Activated gamma-delta T cell (primary cell): ENCODE data around the gene RPL4.

Experiments used
- DNase-seq: peaks from one replicate; lab custom pipeline; 2025; lab: John Stamatoyannopoulos, UW

Gene RPL4

DNA sequence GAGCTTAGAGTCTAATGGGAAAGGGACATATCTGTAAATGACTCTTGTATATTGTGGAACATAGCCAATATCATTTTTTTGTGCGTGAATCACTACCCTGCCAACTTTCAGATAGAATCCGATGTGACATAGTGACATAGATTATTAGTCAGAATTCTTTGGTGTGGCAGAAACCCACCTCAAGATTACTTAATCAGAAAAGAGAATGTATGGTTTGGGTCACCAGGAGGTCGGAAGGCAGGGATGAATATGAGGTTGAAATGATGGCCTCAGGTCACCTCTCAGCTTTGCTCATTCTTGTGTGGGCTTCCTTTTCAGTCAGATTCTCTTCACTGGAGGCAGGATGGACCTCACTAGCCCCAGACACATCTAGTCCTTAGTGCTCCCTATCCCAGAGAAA lies 48.4 kb downstream of the RPL4 start:
- DNase-seq = no peak

DNA sequence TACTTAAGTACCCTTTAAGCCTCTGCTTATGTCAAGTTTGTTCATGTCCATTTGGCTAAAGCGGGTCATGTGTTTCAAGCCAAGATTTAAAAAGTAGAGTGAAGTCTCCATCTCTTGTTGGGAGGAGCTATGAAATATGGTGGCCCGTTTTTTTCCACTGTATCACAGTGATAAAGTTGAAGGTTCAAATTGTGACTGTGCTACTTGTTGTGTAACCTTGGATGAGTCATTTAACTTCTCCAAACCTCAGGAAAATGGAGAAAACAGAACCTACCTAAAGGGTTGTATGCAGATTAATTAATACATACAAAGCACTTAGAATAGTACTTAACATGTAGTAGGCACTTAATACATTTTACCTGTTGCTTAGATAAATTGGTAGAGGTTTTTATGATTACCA lies 50.5 kb downstream of the RPL4 start:
- DNase-seq = no peak

DNA sequence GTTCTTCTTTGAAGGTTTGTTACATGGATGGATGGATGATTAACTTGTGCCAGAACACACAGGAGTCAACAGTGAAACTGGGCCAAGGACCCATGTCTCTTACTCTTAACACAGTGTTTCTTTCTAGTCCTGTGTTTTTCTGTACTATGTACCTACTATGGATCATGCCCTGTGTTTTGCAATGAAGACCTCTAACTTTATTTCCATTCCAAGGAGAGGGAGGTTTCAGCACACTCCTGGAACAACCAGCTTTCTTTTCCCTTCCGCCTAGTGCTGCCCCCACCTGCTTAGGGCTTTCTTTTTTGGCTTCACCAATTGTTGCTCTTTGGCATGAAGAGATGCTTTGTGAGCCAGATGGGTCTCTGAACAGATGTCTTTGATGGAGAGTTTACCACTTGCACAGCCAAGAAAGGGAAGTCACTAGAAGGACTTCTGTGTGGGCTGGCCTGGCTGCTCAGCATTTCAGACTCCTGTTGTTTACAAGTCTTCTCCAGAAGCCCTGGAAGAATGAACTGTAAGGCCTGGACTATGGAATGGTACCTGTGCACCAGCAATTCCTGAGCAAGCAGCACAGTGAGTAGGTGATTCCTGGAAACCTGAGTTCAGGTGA lies 51.6 kb downstream of the RPL4 start:
- DNase-seq = no peak

DNA sequence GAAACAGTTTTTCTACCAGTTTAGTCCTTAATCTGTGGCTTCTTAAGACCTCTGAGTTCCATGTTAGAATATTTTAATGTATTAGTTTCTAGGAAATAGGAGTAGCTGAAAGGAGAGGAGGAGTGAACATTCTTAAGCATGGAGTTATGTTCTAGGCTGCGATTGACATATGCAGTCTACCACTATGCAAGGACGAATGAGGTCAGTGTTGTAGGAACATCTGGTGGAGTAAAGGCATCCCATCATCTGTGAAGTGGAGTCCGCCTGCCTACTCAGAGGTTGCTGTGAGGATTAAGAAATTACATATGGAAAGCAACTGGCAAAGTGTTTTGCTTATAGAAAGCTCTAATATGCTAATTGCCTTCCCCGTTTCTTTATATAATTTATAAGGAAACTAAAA lies 52.2 kb downstream of the RPL4 start:
- no peak for DNase-seq
